ENCODE measurements around the gene GDPGP1. TPM values are rescaled to one million over a fixed set of nuclear protein-coding genes. Genes with fewer than 3 reads are reported as not detected.

The GDPGP1 gene
- total and polyA plus RNA-seq, 2 donors from 2014 or later, result 4.8 to 15.3 TPM

DNA sequence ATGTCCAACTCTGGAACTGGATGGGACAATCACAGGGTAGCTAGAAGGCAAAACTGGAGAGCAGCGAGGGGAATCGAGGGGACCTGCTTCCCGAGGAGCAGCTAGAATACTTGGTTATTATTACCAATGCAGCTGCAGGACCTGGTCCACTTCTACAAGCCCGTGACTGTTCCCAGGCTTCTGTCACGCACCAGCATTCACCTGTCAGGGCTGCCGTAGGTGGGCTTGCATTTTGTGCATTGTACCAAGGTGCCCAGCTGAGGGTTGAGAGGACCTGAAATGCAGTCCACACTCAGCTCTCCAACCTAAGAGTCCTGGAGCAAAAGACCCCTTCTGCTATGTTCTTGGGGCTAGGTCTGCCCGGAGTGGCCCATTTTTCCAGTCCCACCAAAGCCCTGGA lies 30.5 kb upstream of the GDPGP1 start:
- Histone ChIP-seq H3K36me3 (ENCODE audit: control insufficient read depth in 2 of 3, insufficient read depth in 3 of 3, low read length in 3 of 3) (peaks cover 0 to 4% (median 2%) of the 10 kb centered on the region in 3 donors), H3K4me1 (ENCODE audit: control insufficient read depth in 2 of 3, insufficient read depth in 2 of 3, low read depth in 1 of 3, low read length in 3 of 3) (peaks cover 0 to 15% (median 11%) of the 10 kb centered on the region in 3 donors), H3K27me3 (ENCODE audit: control insufficient read depth, insufficient read depth, low read length) (no peaks in the 10 kb centered on the region), H3K27ac (ENCODE audit: low read depth in 2 of 2, low read length in 2 of 2) (no peak overlapping the region), H3K9ac (ENCODE audit: low read length in 3 of 3) (no peak overlapping the region), H3K4me3 (ENCODE audit: low read length in 3 of 3) (peak overlapping the region in 1 of 3 donors; percentile 75), H3K9me3 (ENCODE audit: control insufficient read depth in 2 of 3, insufficient read depth in 1 of 3, low read length in 3 of 3) (no peaks in the 10 kb centered on the region)
- FAIRE-seq (no peak), DNase-seq (peak in 1 of 5 donors; percentile 38)
- TF ChIP-seq, protein P1, sequence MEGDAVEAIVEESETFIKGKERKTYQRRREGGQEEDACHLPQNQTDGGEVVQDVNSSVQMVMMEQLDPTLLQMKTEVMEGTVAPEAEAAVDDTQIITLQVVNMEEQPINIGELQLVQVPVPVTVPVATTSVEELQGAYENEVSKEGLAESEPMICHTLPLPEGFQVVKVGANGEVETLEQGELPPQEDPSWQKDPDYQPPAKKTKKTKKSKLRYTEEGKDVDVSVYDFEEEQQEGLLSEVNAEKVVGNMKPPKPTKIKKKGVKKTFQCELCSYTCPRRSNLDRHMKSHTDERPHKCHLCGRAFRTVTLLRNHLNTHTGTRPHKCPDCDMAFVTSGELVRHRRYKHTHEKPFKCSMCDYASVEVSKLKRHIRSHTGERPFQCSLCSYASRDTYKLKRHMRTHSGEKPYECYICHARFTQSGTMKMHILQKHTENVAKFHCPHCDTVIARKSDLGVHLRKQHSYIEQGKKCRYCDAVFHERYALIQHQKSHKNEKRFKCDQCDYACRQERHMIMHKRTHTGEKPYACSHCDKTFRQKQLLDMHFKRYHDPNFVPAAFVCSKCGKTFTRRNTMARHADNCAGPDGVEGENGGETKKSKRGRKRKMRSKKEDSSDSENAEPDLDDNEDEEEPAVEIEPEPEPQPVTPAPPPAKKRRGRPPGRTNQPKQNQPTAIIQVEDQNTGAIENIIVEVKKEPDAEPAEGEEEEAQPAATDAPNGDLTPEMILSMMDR (IDR thresholded peaks at IDR 0.05; ENCODE audit: borderline replicate concordance, extremely low read depth, insufficient read depth), result no peak
- intact Hi-C loops (cut with DNase I), result no loop called here

DNA sequence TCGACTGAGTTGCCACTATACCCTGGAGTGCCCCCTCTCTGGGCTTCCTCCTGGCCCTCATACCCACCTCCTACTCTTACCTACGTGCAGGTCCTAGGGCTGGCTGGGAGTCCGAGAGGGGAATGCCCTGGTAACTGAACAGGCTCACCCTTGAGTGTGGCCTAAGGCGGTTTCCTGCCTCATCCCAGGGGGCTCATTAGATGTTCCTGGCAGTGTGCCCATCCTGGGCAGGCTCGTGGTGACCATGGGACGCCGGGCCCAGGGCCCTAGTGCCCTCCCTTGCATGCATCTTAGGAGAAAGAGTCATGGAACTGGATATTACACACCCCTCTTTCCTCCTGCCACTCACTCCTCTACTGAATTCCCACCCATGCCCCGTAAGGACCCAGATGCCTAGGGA lies 30.1 kb upstream of the GDPGP1 start:
- Histone ChIP-seq H3K9ac (ENCODE audit: low read length in 3 of 3) (no peak overlapping the region), H3K4me3 (ENCODE audit: low read length in 3 of 3) (no peak overlapping the region), H3K9me3 (ENCODE audit: control insufficient read depth in 2 of 3, insufficient read depth in 1 of 3, low read length in 3 of 3) (no peaks in the 10 kb centered on the region), H3K27me3 (ENCODE audit: control insufficient read depth, insufficient read depth, low read length) (no peaks in the 10 kb centered on the region), H3K27ac (ENCODE audit: low read depth in 2 of 2, low read length in 2 of 2) (no peak overlapping the region), H3K4me1 (ENCODE audit: control insufficient read depth in 2 of 3, insufficient read depth in 2 of 3, low read depth in 1 of 3, low read length in 3 of 3) (peaks cover 0 to 15% (median 11%) of the 10 kb centered on the region in 3 donors), H3K36me3 (ENCODE audit: control insufficient read depth in 2 of 3, insufficient read depth in 3 of 3, low read length in 3 of 3) (peaks cover 0 to 4% (median 2%) of the 10 kb centered on the region in 3 donors)
- no peak for FAIRE-seq
- DNase-seq, result peak in 2 of 5 donors; percentile 59 to 91
- intact Hi-C loops (cut with DNase I), result no loop called here
- TF ChIP-seq, protein P1 (IDR thresholded peaks at IDR 0.05; ENCODE audit: borderline replicate concordance, extremely low read depth, insufficient read depth), result no peak

DNA sequence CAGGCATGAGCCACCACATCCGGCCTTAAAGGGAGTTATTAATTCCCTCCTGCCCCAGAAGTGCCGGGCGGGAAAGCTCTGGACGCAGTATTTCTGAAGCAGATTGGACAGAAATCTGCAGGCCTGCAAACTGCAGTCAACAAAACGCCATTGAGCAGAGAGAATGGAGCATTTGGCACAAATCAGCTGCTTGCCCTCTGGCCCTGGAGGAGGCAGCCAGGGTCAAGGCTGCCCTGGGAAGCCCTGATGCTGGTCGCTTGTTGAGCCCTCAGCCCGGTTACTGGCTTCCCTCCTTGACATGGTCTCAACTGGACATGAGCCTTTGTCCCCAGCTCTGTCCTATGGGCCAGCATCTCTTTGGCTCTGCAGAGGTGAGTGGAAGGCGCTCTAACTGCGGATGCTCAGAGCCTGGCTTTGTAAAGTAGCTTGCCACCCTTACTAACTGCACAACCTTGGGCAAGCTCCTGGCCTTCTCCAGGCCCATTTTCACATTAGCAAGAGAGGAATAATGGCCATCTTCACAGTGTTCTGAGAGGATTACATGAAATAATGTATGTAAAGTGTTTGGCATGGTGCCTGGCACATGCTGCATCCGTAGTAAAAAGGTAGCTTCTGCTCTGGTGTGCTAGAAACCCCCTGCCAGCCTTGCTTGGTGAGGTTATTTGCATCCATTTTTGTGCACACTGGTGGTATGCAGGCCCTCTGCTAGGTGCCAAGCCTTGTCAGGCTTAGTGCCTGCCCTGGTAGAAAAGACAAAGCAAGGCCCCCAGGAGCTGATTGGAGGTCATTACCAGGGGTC lies 28.8 kb upstream of the GDPGP1 start:
- H3K4me3 ChIP-seq (ENCODE audit: low read length in 3 of 3), result no peak overlapping the region
- FAIRE-seq (no peak), DNase-seq (peak in 1 of 5 donors; percentile 56)
- H3K27me3 ChIP-seq (ENCODE audit: control insufficient read depth, insufficient read depth, low read length), result no peaks in the 10 kb centered on the region
- intact Hi-C loops (cut with DNase I), result no loop called here
- no peaks in the 10 kb centered on the region for H3K9me3 ChIP-seq (ENCODE audit: control insufficient read depth in 2 of 3, insufficient read depth in 1 of 3, low read length in 3 of 3)
- H3K4me1 ChIP-seq (ENCODE audit: control insufficient read depth in 2 of 3, insufficient read depth in 2 of 3, low read depth in 1 of 3, low read length in 3 of 3), result peaks cover 0 to 15% (median 13%) of the 10 kb centered on the region in 3 donors
- peaks cover 0 to 4% (median 3%) of the 10 kb centered on the region in 3 donors for H3K36me3 ChIP-seq (ENCODE audit: control insufficient read depth in 2 of 3, insufficient read depth in 3 of 3, low read length in 3 of 3)
- H3K27ac ChIP-seq (ENCODE audit: low read depth in 2 of 2, low read length in 2 of 2), result no peak overlapping the region
- TF ChIP-seq, protein P1 (IDR thresholded peaks at IDR 0.05; ENCODE audit: borderline replicate concordance, extremely low read depth, insufficient read depth), result no peak
- no peak overlapping the region for H3K9ac ChIP-seq (ENCODE audit: low read length in 3 of 3)
